Loucy (cell line): Measurements from ENCODE around the gene CCNJL.

ENCODE experiments used
- EZH2phosphoT487 ChIP-seq: fragments of 200-600 bp; IDR thresholded peaks from 2 replicates; pipeline ENCODE4 v1.6.1; 2018; ENCODE audit warnings: antibody characterized with exemption, mild to moderate bottlenecking, moderate library complexity, borderline replicate concordance
- TF ChIP-seq, protein P1 (sequence below): fragments of 200-600 bp; sonication (generic); conservative IDR thresholded peaks from 2 replicates; pipeline ENCODE4 v1.5.1; 2014; ENCODE audit warnings: mild to moderate bottlenecking, antibody characterized with exemption, low read length

- TF ChIP-seq, protein P1, sequence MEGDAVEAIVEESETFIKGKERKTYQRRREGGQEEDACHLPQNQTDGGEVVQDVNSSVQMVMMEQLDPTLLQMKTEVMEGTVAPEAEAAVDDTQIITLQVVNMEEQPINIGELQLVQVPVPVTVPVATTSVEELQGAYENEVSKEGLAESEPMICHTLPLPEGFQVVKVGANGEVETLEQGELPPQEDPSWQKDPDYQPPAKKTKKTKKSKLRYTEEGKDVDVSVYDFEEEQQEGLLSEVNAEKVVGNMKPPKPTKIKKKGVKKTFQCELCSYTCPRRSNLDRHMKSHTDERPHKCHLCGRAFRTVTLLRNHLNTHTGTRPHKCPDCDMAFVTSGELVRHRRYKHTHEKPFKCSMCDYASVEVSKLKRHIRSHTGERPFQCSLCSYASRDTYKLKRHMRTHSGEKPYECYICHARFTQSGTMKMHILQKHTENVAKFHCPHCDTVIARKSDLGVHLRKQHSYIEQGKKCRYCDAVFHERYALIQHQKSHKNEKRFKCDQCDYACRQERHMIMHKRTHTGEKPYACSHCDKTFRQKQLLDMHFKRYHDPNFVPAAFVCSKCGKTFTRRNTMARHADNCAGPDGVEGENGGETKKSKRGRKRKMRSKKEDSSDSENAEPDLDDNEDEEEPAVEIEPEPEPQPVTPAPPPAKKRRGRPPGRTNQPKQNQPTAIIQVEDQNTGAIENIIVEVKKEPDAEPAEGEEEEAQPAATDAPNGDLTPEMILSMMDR, result no peak
- no peak for TF ChIP-seq EZH2phosphoT487
Observed at GRCh38 chr5:160342413-160342941, 30.1 kb upstream of the CCNJL start.
